Stimulated activated CD4-positive, alpha-beta T cell treated with anti-CD3 and anti-CD28 coated beads, Interleukin-1b, Interleukin-23, amount 100 ng/mL, for 48 hours (primary cell): ENCODE data around the gene C3.
A peak's percentile ranks its signal among the peaks of the same experiment; 100 is the strongest.
"Not testable (repeated sequence)": the region's sequence is repeated elsewhere in the genome, so short reads cannot be mapped to it uniquely, and the experiment has no call there.

ENCODE experiments used
- DNase-seq: peaks from one replicate; pipeline ENCODE4 v3.0.0-alpha.2; 2020

The C3 gene

GRCh38 chr19:6720369-6721137 lies at the start of gene C3:
TSS of gene C3 (minus strand) at chr19:6720650. CDS start at chr19:6720589, 61 bp downstream.
- DNase-seq, result no peak

DNA sequence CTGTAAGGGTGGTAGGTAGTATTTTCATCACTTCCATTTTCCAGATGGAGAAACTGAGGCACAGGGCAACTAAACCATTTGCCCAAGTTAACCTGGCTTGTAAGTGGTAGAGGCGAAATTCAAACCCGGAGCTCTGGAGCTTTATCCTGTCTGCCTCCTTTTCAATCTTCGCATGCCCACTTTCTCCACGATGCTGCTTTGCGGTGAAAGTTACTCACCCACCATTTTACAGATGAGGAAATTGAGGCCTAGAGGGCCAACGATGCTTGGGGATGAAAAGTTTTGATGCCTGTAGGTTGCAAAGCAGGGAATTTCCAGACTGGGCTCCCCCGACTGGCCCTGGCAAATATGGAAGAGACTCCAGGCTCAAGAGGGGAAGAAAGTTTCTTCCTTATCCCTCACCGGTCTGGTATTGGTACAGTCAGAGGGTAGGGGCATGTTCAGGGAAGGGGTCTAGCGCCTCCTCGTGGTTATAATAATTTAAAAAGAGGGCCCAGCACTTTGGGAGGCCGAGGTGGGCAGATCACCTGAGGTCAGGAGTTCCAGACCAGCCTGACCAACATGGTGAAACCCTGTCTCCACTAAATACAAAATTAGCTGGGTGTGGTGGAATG lies 48.7 kb upstream of the C3 start:
- DNase-seq, result no peak

GRCh38 chr19:6768236-6768785 lies 47.9 kb upstream of the C3 start:
- no peak for DNase-seq

DNA sequence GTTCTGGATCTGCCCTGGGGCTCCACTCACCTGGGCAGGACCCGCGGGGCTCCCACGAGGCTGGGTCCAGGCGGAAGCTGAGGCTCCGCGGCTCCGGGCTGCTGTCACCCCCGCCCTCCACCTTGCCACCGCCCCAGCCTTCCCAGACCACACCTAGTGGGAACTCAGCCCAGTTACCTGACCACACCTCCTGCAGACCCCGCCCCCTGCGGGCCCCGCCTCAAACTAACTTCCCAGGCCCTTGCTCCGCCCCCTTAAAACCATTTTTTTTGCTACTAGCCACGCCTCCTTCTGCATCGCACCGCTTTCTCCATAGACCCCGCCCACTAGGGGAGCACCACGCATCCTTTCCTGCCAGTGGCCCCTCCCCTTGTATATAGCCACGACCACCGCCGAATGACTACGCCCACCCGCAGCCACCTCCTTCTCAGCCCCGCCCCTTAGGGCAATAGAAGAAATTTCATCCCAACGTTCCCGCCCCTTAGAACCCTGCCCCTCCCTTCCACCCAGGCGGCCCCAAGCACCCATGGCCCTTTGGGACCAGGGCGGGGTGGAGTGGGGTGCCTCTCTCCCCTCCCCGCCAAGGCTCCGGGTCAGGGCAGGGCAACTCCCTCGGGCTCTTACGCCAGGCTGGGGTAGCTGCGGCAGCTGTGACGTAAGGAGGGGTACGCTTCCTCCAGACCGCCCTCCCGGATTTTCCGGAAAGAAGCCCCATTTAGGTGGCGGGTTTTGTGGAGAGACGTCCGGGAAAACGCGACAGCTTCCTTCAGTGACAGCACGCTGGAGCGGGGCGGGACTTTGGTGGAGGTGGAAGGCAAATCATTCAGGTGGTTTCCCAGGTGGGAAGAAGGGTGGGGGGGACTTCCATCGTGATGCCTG lies 47.1 kb upstream of the C3 start, which contains the start of gene SH2D3A:
TSS of gene SH2D3A (minus strand) at position 79 of the 879 bp plus-strand sequence. CDS start 3,687 bp downstream, outside the sequence.
- DNase-seq, result peak; percentile 96

DNA sequence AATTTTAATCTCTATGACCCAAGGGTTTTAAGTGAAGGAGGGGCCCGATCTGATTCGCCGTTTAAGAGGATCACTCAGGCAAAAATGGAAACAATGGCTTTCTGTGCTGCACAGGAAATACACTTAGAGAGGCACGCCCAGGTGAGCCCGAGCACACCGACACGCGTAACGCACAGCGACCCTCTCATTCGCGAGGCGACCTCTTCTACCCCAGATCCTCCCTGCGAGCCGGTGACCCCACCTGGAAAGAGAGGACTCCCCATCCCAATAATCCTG lies 46.6 kb upstream of the C3 start:
- peak; percentile 36 for DNase-seq

DNA sequence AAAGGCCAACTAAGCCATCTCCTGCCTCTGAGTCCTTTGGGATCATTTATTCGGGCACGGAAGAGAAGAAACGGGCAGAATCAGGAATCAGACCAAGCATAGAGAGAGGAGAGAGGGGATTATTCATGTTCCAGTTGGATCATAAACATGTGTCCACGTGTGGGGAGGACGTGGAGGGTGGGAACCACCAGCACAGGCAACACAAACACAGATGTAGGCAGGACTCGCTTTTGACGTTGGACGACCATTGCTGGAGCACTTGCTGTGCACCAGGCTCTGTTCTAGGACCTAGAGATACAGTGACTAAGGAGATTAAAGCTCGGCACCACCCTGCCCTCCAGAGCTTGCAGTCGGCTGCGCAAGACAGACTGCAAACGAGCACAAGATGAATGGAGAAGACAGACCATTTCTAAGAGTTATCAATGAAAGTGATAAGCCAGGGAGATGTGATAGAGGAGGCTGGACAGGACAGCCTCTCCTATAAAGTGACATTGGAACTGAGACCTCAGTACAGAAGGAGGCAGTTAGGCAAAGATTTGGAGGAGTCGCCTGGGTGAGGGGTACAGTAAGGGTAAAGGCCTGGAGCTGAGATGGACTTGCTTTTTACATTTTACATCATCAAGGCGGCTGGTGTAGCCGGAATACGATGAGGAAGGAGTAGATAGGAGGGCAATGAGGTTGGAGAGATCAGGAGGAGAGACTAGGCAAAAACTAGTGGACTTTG lies 46.1 kb upstream of the C3 start:
- DNase-seq, result no peak

- no peak for DNase-seq
Measured at GRCh38 chr19:6765738-6766356, 45.4 kb upstream of the C3 start.

GRCh38 chr19:6762253-6762797 lies 41.9 kb upstream of the C3 start:
- DNase-seq, result not testable (repeated sequence)

DNA sequence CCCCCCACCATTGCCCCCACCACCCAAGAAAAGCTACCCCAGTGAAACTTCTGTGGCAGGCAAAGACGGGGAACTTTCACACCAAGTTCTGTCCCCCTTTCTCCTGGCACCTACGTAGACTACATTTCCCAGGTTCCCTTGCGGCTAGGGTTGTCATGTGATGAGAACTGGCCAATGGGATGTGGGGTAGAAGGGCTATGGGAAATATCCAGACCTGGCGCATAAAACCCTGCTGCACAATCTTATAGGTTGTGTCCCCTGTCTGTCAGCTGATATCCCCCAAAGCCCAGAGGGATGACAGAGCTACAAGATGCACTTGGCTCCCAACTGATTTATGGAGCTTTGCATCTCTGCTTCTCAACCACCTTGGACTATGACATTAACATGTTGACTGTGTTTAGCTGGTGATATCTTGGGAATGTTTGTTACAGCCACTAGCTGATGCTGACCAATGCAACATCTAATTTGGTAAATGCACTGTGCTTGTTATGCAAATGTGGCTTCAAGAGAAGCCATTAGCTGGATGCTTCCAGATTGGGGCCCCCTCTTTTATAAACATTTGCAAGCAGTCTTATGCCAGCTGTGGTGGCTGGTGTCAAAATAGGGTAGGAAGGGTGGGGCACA lies 40.7 kb upstream of the C3 start:
- no peak for DNase-seq

GRCh38 chr19:6760606-6761005 lies 40.2 kb upstream of the C3 start:
- DNase-seq, result no peak

DNA sequence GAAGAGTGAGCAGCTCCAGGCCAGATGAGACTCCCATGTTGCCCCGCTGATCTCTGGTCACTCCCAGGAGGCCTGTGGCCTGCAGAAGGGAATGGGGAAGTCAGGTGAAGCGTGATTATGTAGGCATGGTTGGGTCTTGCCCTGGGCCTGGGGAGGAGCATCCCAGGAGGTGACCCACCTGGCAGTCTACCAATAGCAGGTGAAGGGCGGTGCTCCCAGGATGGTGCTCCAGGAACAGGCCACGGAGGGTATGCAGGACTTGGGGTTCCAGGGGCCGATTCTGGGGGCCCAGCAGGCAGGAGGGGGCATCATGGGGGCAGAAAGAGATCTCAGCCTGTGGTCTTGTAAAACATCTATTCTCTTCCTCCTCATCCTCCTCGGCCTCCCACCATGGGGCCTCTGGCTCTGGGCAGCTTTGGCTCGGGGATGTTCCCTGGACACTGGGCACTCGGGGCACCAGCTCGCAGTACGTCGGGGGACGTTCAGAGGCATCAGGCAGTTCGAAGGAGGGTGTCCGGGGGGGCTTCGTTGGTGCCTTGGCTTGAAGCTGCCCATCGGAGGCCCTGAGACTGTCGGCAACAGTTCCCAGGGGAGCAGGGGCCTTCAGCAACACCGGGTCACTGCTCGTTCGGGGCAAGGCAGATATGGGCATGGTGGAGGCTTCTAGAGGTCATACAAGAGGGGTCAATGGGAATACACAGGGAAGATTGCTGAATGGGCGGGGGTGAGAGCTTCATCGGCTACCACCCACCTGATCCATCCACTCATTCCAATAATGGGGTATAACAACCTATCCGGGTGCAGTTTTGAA lies 34.4 kb upstream of the C3 start:
- no peak for DNase-seq

GRCh38 chr19:6754136-6754535 lies 33.7 kb upstream of the C3 start:
- DNase-seq, result no peak

- DNase-seq, result peak; percentile 91
Measured at GRCh38 chr19:6753178-6754031, 33.0 kb upstream of the C3 start.

GRCh38 chr19:6752256-6753177 lies 32.1 kb upstream of the C3 start:
- no peak for DNase-seq

DNA sequence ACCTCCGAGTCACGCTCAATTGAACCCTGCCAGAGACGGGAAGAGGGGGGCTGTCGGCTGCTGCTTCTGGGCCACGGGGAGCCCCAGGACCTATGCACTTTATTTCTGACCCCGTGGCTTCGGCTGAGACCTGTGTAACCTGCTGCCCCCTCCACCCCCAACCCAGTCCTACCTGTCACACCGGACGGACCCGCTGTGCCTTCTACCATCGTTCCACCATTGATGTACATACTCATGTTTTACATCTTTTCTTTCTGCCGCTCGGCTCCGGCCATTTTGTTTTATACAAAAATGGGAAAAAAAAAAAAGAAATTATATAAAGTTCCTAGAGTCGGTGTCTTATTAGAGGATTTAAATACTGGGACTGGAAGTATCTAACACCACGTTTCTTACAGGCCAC lies 30.7 kb upstream of the C3 start:
- DNase-seq, result no peak

- no peak for DNase-seq
Measured at GRCh38 chr19:6750062-6750461, 29.6 kb upstream of the C3 start.

DNA sequence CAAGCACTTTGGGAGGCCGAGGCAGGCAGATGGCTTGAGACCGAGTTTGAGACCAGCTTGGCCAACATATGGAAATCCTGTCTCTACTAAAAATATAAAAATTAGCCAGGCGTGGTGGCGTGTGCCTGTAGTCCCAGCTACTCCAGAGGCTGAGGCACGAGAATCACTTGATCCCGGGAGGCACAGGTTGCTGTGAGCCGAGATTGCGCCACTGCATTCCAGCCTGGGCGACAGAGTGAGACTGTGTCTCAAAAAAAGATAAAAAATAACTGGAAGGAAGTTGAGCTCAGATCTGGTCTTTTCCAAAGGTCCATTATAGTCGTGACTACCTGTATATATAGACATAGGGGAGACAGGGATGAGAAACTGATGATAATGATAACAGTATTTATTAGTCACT lies 28.1 kb upstream of the C3 start:
- not testable (repeated sequence) for DNase-seq

DNA sequence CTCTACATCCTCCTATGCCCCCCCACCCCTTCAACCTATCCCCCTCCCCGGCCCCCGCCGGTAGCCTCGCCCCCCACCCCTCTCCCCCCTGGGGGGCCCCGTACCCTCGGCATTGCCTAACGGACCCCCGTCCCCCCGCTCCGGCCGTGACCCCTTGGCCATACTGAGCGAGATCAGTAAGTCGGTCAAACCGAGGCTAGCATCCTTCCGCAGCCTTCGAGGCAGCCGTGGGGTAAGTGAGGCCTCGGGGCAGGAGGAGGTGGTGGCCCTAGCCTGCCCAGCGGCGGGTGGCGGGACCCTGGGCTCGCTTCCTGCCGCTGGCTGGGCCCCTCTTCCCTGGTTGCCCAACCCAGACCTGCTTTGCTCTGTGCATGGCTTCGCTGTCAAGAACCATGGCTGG lies 25.5 kb upstream of the C3 start:
- no peak for DNase-seq
